HepG2 (cell line): Measurements from ENCODE around the gene ZNF416. TPM values are rescaled to one million over a fixed set of nuclear protein-coding genes. Genes with fewer than 3 reads are reported as not detected.

Experiments
- FOXO1 ChIP-seq: sonication (generic); formaldehyde crosslinking; IDR thresholded peaks from 2 replicates; pipeline ENCODE4 v1.4.0; 2020; ENCODE audit warnings: missing genetic modification reagents
- HNRNPLL ChIP-seq: fragments of 200-400 bp; formaldehyde crosslinking; IDR thresholded peaks from 2 replicates; pipeline ENCODE4 v1.6.1; 2017; ENCODE audit warnings: mild to moderate bottlenecking, low read depth, low read length; ENCODE audit not compliant: poor library complexity, severe bottlenecking
- HOXD1 ChIP-seq: sonication (generic); formaldehyde crosslinking; IDR thresholded peaks from 2 replicates; pipeline ENCODE4 v1.5.0; 2020; ENCODE audit warnings: missing genetic modification reagents
- ISL2 ChIP-seq: sonication (generic); formaldehyde crosslinking; IDR thresholded peaks from 2 replicates; pipeline ENCODE4 v1.5.0; 2020; ENCODE audit warnings: missing genetic modification reagents
- KAT8 ChIP-seq: IDR thresholded peaks from 2 replicates; pipeline ENCODE4 v1.6.1; 2016; ENCODE audit warnings: missing genetic modification reagents, missing compliant biosample characterization
- KLF12 ChIP-seq: sonication (generic); formaldehyde crosslinking; IDR thresholded peaks from 2 replicates; pipeline ENCODE4 v1.4.0; 2020; ENCODE audit warnings: missing genetic modification reagents, borderline replicate concordance
- RXRA ChIP-seq: sonication (generic); formaldehyde crosslinking; IDR thresholded peaks from 2 replicates; pipeline ENCODE4 v1.5.1; 2020; ENCODE audit warnings: missing genetic modification reagents
- SAP130 ChIP-seq: IDR thresholded peaks from 2 replicates; pipeline ENCODE4 v1.6.1; 2016; ENCODE audit warnings: low read depth
- ZBTB43 ChIP-seq: sonication (generic); formaldehyde crosslinking; conservative IDR thresholded peaks from 2 replicates; pipeline ENCODE4 v1.4.0; 2020; ENCODE audit warnings: missing genetic modification reagents
- ZFYVE20 ChIP-seq: sonication (generic); formaldehyde crosslinking; IDR thresholded peaks from 2 replicates; pipeline ENCODE4 v1.8.0; 2023; ENCODE audit warnings: low read depth, mild to moderate bottlenecking, moderate library complexity, missing genetic modification reagents, borderline replicate concordance
- ZNF136 ChIP-seq: sonication (generic); formaldehyde crosslinking; IDR thresholded peaks from 2 replicates; pipeline ENCODE4 v1.8.1; 2022; ENCODE audit warnings: low read depth, mild to moderate bottlenecking, moderate library complexity, missing genetic modification reagents
- ZNF264 ChIP-seq: sonication (generic); formaldehyde crosslinking; IDR thresholded peaks from 2 replicates; pipeline ENCODE4 v1.4.0; 2020; ENCODE audit warnings: missing genetic modification reagents
- ZNF788 ChIP-seq: sonication (generic); formaldehyde crosslinking; IDR thresholded peaks from 2 replicates; pipeline ENCODE4 v1.5.0; 2020; ENCODE audit warnings: mild to moderate bottlenecking, missing genetic modification reagents, borderline replicate concordance
- polyA plus RNA-seq, 8 experiments: library from polyadenylated mRNA; depleted of rRNA in 3 of 8; stranded (reverse) in 7 of 8; unstranded in 1 of 8; fragments of >200 nt; fragmentation: Illumina TruSeq in 4 of 8; extraction: Trizol in 4 of 8; gene quantifications; 2 replicates each; pipeline versions ENCODE4 v1.2.1 to v1.2.3, GENCODE V29; 2011 to 2016; ENCODE audit warnings: low read depth in 4 of 8, missing spikeins in 1 of 8, mixed read lengths in 1 of 8; ENCODE audit not compliant: insufficient read depth in 1 of 8
- total RNA-seq, 5 experiments: library from RNA; depleted of rRNA; stranded (reverse); fragments of >200 nt; fragmentation: Illumina TruSeq; extraction: Trizol; gene quantifications; 2 replicates each; pipeline ENCODE4 v1.2.3, GENCODE V29; 2016; ENCODE audit warnings: low read depth in 1 of 5
- TF ChIP-seq, protein P1 (sequence below): sonication (generic); formaldehyde crosslinking; IDR thresholded peaks from 2 replicates; pipeline ENCODE4 v1.5.1; 2020; ENCODE audit warnings: mild to moderate bottlenecking, missing genetic modification reagents, moderate library complexity
- TF ChIP-seq, protein P2 (sequence below): sonication (generic); formaldehyde crosslinking; IDR thresholded peaks from 2 replicates; pipeline ENCODE4 v1.4.0; 2020; ENCODE audit warnings: missing genetic modification reagents, mild to moderate bottlenecking, borderline replicate concordance
- TF ChIP-seq, protein P3 (sequence below): sonication (generic); formaldehyde crosslinking; IDR thresholded peaks from 2 replicates; pipeline ENCODE4 v1.4.0; 2020; ENCODE audit warnings: mild to moderate bottlenecking, low read depth, missing genetic modification reagents

ZNF416 gene
- total and polyA plus RNA-seq, 2 of the 13 experiments (the other 11 are each of a cell fraction or from before 2014, with no cell fraction given), result 1.5 to 5.3 TPM

DNA sequence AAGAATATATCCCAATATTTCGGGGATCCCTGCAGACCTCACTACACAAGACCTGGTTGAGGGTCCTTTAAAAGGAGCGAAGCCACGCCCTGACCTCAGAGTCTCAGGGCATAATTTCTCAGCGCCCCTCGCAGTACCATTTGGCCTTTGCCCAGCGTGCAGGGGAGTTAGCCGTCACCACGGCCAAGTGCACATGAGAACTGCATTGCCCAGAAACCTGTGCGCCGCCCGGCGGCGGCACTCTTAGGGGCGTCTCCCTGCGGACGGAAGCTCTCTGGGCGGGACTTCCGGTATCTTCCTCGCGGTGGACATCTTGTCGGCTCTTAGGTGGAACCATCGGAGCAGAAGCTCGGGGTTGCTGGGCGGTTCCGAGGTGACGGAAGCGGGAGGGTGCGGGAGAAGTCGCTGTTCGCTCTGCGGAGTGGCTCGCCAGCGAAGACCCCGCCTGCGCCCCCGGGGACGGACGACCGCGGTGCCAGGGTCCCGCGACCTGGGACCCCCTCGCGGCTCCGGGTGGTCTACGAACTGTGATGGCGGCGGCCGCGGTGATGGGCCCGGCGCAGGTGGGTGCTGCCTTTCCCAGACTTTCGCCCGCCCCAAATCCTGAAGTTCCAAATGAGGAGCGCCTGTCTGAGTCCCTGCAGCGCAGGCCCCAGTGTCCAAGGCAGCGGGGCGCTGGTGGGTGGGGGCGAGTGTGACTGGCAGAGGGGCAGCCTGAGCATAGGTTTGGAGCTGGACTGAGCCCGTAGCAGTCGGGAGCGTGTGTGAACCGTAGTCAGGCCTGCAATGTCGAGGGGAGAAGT lies 35.4 kb upstream of the ZNF416 start, which contains the start of gene ZNF134 (continued):
- TF ChIP-seq, protein P1, sequence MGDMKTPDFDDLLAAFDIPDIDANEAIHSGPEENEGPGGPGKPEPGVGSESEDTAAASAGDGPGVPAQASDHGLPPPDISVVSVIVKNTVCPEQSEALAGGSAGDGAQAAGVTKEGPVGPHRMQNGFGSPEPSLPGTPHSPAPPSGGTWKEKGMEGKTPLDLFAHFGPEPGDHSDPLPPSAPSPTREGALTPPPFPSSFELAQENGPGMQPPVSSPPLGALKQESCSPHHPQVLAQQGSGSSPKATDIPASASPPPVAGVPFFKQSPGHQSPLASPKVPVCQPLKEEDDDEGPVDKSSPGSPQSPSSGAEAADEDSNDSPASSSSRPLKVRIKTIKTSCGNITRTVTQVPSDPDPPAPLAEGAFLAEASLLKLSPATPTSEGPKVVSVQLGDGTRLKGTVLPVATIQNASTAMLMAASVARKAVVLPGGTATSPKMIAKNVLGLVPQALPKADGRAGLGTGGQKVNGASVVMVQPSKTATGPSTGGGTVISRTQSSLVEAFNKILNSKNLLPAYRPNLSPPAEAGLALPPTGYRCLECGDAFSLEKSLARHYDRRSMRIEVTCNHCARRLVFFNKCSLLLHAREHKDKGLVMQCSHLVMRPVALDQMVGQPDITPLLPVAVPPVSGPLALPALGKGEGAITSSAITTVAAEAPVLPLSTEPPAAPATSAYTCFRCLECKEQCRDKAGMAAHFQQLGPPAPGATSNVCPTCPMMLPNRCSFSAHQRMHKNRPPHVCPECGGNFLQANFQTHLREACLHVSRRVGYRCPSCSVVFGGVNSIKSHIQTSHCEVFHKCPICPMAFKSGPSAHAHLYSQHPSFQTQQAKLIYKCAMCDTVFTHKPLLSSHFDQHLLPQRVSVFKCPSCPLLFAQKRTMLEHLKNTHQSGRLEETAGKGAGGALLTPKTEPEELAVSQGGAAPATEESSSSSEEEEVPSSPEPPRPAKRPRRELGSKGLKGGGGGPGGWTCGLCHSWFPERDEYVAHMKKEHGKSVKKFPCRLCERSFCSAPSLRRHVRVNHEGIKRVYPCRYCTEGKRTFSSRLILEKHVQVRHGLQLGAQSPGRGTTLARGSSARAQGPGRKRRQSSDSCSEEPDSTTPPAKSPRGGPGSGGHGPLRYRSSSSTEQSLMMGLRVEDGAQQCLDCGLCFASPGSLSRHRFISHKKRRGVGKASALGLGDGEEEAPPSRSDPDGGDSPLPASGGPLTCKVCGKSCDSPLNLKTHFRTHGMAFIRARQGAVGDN (CRISPR knock-in tag), result peak; percentile 81
- TF ChIP-seq HNRNPLL, result peak; percentile 52
- TF ChIP-seq, protein P2, sequence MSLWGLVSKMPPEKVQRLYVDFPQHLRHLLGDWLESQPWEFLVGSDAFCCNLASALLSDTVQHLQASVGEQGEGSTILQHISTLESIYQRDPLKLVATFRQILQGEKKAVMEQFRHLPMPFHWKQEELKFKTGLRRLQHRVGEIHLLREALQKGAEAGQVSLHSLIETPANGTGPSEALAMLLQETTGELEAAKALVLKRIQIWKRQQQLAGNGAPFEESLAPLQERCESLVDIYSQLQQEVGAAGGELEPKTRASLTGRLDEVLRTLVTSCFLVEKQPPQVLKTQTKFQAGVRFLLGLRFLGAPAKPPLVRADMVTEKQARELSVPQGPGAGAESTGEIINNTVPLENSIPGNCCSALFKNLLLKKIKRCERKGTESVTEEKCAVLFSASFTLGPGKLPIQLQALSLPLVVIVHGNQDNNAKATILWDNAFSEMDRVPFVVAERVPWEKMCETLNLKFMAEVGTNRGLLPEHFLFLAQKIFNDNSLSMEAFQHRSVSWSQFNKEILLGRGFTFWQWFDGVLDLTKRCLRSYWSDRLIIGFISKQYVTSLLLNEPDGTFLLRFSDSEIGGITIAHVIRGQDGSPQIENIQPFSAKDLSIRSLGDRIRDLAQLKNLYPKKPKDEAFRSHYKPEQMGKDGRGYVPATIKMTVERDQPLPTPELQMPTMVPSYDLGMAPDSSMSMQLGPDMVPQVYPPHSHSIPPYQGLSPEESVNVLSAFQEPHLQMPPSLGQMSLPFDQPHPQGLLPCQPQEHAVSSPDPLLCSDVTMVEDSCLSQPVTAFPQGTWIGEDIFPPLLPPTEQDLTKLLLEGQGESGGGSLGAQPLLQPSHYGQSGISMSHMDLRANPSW, result peak; percentile 39; the same call in 1 of the 2 replicates
- TF ChIP-seq ZNF264 (CRISPR knock-in tag), result 0 out of 2 replicates have a peak, but pooled peaks have one; percentile 33
- no peak; the same call in 1 of the 2 replicates for TF ChIP-seq FOXO1 (CRISPR knock-in tag)
- 0 out of 2 replicates have a peak, but pooled peaks have one; percentile 84 for TF ChIP-seq KLF12 (CRISPR knock-in tag)
- peak; percentile 86; the same call in 1 of the 2 replicates for TF ChIP-seq ZNF136 (CRISPR knock-in tag)
- TF ChIP-seq ZBTB43 (CRISPR knock-in tag), result peak; percentile 19; the same call in 1 of the 2 replicates
- TF ChIP-seq ISL2 (CRISPR knock-in tag), result peak; percentile 52; the same call in 1 of the 2 replicates
- TF ChIP-seq ZFYVE20 (CRISPR knock-in tag), result no peak
- TF ChIP-seq KAT8 (CRISPR knock-in tag), result peak; percentile 94
- TF ChIP-seq, protein P3, sequence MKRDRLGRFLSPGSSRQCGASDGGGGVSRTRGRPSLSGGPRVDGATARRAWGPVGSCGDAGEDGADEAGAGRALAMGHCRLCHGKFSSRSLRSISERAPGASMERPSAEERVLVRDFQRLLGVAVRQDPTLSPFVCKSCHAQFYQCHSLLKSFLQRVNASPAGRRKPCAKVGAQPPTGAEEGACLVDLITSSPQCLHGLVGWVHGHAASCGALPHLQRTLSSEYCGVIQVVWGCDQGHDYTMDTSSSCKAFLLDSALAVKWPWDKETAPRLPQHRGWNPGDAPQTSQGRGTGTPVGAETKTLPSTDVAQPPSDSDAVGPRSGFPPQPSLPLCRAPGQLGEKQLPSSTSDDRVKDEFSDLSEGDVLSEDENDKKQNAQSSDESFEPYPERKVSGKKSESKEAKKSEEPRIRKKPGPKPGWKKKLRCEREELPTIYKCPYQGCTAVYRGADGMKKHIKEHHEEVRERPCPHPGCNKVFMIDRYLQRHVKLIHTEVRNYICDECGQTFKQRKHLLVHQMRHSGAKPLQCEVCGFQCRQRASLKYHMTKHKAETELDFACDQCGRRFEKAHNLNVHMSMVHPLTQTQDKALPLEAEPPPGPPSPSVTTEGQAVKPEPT, result 0 out of 2 replicates have a peak, but pooled peaks have one; percentile 26
- peak; percentile 93 for TF ChIP-seq SAP130 (CRISPR knock-in tag)
- TF ChIP-seq HOXD1 (CRISPR knock-in tag), result 0 out of 2 replicates have a peak, but pooled peaks have one; percentile 39
- peak; percentile 55; the same call in 1 of the 2 replicates for TF ChIP-seq RXRA (CRISPR knock-in tag)
- TF ChIP-seq ZNF788 (CRISPR knock-in tag), result peak; percentile 60; the same call in 1 of the 2 replicates
